Right forelimb (tissue), 1 donor: ENCODE data around the gene TAS2R42.
A peak's percentile ranks its signal among the peaks of the same experiment; 100 is the strongest.

Source experiments
- DNase-seq: peaks from one replicate; pipeline ENCODE4 v3.0.0-alpha.2; 2018

TAS2R42 gene

GRCh38 chr12:11186837-11187236 lies at the start of gene TAS2R42:
Gene TAS2R42, minus strand, starts transcription at chr12:11186937. Its CDS starts 0 bp downstream, at chr12:11186937.
- DNase-seq: no peak

GRCh38 chr12:11233532-11233931 lies 46.8 kb upstream of the TAS2R42 start:
- DNase-seq: no peak

GRCh38 chr12:11228296-11228879 lies 41.7 kb upstream of the TAS2R42 start:
- DNase-seq: no peak

GRCh38 chr12:11227373-11227772 lies 40.6 kb upstream of the TAS2R42 start:
- DNase-seq: no peak

- DNase-seq: no peak
These were observed 22.4 kb upstream of the TAS2R42 start for GRCh38 chr12:11209113-11209512.

- no peak for DNase-seq
These were observed 17.4 kb upstream of the TAS2R42 start for GRCh38 chr12:11204173-11204572.

- no peak for DNase-seq
These were observed 16.1 kb upstream of the TAS2R42 start for GRCh38 chr12:11202811-11203210.

GRCh38 chr12:11183011-11183410 lies 3.7 kb downstream of the TAS2R42 start:
- DNase-seq: no peak

- DNase-seq: no peak
These were observed 4.2 kb downstream of the TAS2R42 start for GRCh38 chr12:11182529-11182928.

- DNase-seq: no peak
These were observed 8.5 kb downstream of the TAS2R42 start for GRCh38 chr12:11178250-11178649.

GRCh38 chr12:11174022-11174421 lies 12.7 kb downstream of the TAS2R42 start:
- no peak for DNase-seq

GRCh38 chr12:11171969-11172675 lies 14.6 kb downstream of the TAS2R42 start:
- no peak for DNase-seq

GRCh38 chr12:11171145-11171968 lies 15.4 kb downstream of the TAS2R42 start, which contains the start of gene SMIM10L1:
Gene SMIM10L1, plus strand, starts transcription at chr12:11171194. Its CDS starts 163 bp downstream, at chr12:11171357.
- peak; percentile 94 for DNase-seq

GRCh38 chr12:11170810-11171144 lies 16.0 kb downstream of the TAS2R42 start:
- DNase-seq: no peak

GRCh38 chr12:11166300-11166699 lies 20.4 kb downstream of the TAS2R42 start:
- DNase-seq: no peak

- no peak for DNase-seq
These were observed 22.4 kb downstream of the TAS2R42 start for GRCh38 chr12:11164384-11164783.

GRCh38 chr12:11162502-11162901 lies 24.2 kb downstream of the TAS2R42 start:
- DNase-seq: no peak

GRCh38 chr12:11158885-11159444 lies 27.8 kb downstream of the TAS2R42 start:
- DNase-seq: no peak

GRCh38 chr12:11154400-11154925 lies 32.3 kb downstream of the TAS2R42 start:
- no peak for DNase-seq

- DNase-seq: no peak
These were observed 34.0 kb downstream of the TAS2R42 start for GRCh38 chr12:11152725-11153124.

- no peak for DNase-seq
These were observed 35.9 kb downstream of the TAS2R42 start for GRCh38 chr12:11150832-11151231.

- no peak for DNase-seq
These were observed 39.3 kb downstream of the TAS2R42 start for GRCh38 chr12:11147420-11147819.

- DNase-seq: no peak
These were observed 42.4 kb downstream of the TAS2R42 start for GRCh38 chr12:11144297-11144696.
